Gastroesophageal sphincter (tissue), 3 donors: ENCODE results near the gene SYT14.

Experiments
- POLR2A ChIP-seq, 2 donors: fragments of 450-650 bp; IDR thresholded peaks; one replicate each; pipeline ENCODE4 v1.6.1; 2017; ENCODE audit warnings: antibody characterized with exemption in 2 of 2, mild to moderate bottlenecking in 2 of 2, moderate library complexity in 1 of 2
- POLR2AphosphoS5 ChIP-seq: sonication (generic); formaldehyde crosslinking; IDR thresholded peaks from one replicate; pipeline ENCODE4 v1.6.1; 2017; ENCODE audit warnings: antibody characterized with exemption
- TF ChIP-seq, protein P1 (sequence below), 4 experiments: fragments of 200-600 bp in 2 of 4; fragments of 450-650 bp in 2 of 4; sonication (generic) in 1 of 4; IDR thresholded peaks; one replicate each; pipeline ENCODE4 v1.5.1; 2017 to 2019; ENCODE audit warnings: antibody characterized with exemption in 4 of 4, mild to moderate bottlenecking in 2 of 4, moderate library complexity in 2 of 4

DNA sequence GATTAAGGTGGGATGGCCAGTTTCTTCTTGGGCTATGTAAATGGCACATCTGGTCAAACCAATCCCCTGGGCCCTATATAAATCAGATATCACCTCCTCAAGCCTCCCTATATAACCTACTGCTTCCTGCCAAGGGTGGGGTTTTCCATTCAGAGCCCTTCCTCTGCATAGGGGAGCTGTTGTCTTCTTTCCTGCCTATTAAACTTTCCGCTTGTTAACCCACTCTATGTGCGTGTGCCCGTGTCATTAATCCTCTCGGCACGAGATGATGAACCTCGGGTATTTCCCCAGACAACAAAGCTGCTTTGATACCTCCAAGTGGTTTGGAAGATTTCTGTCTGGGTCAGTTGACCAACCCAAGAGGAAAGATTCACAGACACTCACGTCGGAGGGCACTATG is 275.3 kb downstream of the SYT14 start:
- TF ChIP-seq, protein P1, sequence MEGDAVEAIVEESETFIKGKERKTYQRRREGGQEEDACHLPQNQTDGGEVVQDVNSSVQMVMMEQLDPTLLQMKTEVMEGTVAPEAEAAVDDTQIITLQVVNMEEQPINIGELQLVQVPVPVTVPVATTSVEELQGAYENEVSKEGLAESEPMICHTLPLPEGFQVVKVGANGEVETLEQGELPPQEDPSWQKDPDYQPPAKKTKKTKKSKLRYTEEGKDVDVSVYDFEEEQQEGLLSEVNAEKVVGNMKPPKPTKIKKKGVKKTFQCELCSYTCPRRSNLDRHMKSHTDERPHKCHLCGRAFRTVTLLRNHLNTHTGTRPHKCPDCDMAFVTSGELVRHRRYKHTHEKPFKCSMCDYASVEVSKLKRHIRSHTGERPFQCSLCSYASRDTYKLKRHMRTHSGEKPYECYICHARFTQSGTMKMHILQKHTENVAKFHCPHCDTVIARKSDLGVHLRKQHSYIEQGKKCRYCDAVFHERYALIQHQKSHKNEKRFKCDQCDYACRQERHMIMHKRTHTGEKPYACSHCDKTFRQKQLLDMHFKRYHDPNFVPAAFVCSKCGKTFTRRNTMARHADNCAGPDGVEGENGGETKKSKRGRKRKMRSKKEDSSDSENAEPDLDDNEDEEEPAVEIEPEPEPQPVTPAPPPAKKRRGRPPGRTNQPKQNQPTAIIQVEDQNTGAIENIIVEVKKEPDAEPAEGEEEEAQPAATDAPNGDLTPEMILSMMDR (IDR thresholded peaks at IDR 0.05): no peak
- no peak for TF ChIP-seq POLR2AphosphoS5
- no peak for TF ChIP-seq POLR2A (IDR thresholded peaks at IDR 0.05)
